Dedifferentiated amniotic fluid mesenchymal stem cell (primary cell): ENCODE results near the gene MOGAT2.

Experiments used
- DNase-seq: peaks from one replicate; pipeline ENCODE4 v3.0.0-alpha.2; 2016; ENCODE audit errors: extremely low spot score

The MOGAT2 gene

GRCh38 chr11:75759832-75760231, 42.2 kb downstream of the MOGAT2 start:
- no peak for DNase-seq

- no peak for DNase-seq
These were observed 42.6 kb downstream of the MOGAT2 start for GRCh38 chr11:75760243-75760642.

GRCh38 chr11:75760710-75761493, 43.3 kb downstream of the MOGAT2 start:
- no peak for DNase-seq

GRCh38 chr11:75762158-75762557, 44.5 kb downstream of the MOGAT2 start:
- DNase-seq = no peak

- DNase-seq = peak; percentile 40
These were observed 45.2 kb downstream of the MOGAT2 start for GRCh38 chr11:75762885-75763284.

GRCh38 chr11:75763846-75764245, 46.2 kb downstream of the MOGAT2 start:
- no peak for DNase-seq

GRCh38 chr11:75765116-75765515, 47.5 kb downstream of the MOGAT2 start:
- DNase-seq = no peak

- DNase-seq = no peak
These were observed 49.0 kb downstream of the MOGAT2 start for GRCh38 chr11:75766443-75767227.

GRCh38 chr11:75767228-75767572, 49.6 kb downstream of the MOGAT2 start:
- no peak for DNase-seq

GRCh38 chr11:75767793-75768111, 50.1 kb downstream of the MOGAT2 start:
- no peak for DNase-seq

- no peak for DNase-seq
These were observed 50.7 kb downstream of the MOGAT2 start, which contains the start of gene DGAT2 for GRCh38 chr11:75768112-75768908. Gene DGAT2, plus strand, starts transcription at chr11:75768778. Its CDS starts 214 bp downstream, at chr11:75768992.

GRCh38 chr11:75768909-75769771, 51.5 kb downstream of the MOGAT2 start:
- DNase-seq = no peak

GRCh38 chr11:75770102-75770501, 52.5 kb downstream of the MOGAT2 start:
- no peak for DNase-seq

- no peak for DNase-seq
These were observed 54.2 kb downstream of the MOGAT2 start for GRCh38 chr11:75771646-75772410.

GRCh38 chr11:75773595-75774353, 56.1 kb downstream of the MOGAT2 start:
- no peak for DNase-seq

GRCh38 chr11:75775056-75775455, 57.4 kb downstream of the MOGAT2 start:
- no peak for DNase-seq

GRCh38 chr11:75776546-75776945, 58.9 kb downstream of the MOGAT2 start:
- no peak for DNase-seq

GRCh38 chr11:75777461-75778110, 59.9 kb downstream of the MOGAT2 start:
- DNase-seq = no peak

GRCh38 chr11:75778962-75779361, 61.3 kb downstream of the MOGAT2 start:
- DNase-seq = no peak
